HEK293T (cell line): ENCODE measurements around the gene GSTO2.

Experiments used
- BHLHE40 ChIP-seq: fragments of 450-650 bp; IDR thresholded peaks from 2 replicates; pipeline ENCODE4 v1.6.1; 2016; ENCODE audit warnings: mild to moderate bottlenecking, moderate library complexity, borderline replicate concordance
- FOXM1 ChIP-seq: fragments of 450-650 bp; IDR thresholded peaks from 2 replicates; pipeline ENCODE4 v1.6.1; 2017; ENCODE audit warnings: mild to moderate bottlenecking, borderline replicate concordance
- HDGF ChIP-seq: fragments of 450-650 bp; IDR thresholded peaks from 2 replicates; pipeline ENCODE4 v1.6.1; 2017; ENCODE audit warnings: antibody characterized with exemption, borderline replicate concordance
- NFRKB ChIP-seq: fragments of 450-650 bp; IDR thresholded peaks from 2 replicates; pipeline ENCODE4 v1.6.1; 2016; ENCODE audit warnings: mild to moderate bottlenecking, moderate library complexity
- SP1 ChIP-seq: fragments of 450-650 bp; IDR thresholded peaks from 2 replicates; pipeline ENCODE4 v1.6.1; 2017
- SUZ12 ChIP-seq: fragments of 450-650 bp; IDR thresholded peaks from 2 replicates; pipeline ENCODE4 v1.6.1; 2016; ENCODE audit warnings: mild to moderate bottlenecking
- TF ChIP-seq, protein P1 (sequence below): fragments of 450-650 bp; IDR thresholded peaks from 2 replicates; pipeline ENCODE4 v1.6.1; 2016

DNA sequence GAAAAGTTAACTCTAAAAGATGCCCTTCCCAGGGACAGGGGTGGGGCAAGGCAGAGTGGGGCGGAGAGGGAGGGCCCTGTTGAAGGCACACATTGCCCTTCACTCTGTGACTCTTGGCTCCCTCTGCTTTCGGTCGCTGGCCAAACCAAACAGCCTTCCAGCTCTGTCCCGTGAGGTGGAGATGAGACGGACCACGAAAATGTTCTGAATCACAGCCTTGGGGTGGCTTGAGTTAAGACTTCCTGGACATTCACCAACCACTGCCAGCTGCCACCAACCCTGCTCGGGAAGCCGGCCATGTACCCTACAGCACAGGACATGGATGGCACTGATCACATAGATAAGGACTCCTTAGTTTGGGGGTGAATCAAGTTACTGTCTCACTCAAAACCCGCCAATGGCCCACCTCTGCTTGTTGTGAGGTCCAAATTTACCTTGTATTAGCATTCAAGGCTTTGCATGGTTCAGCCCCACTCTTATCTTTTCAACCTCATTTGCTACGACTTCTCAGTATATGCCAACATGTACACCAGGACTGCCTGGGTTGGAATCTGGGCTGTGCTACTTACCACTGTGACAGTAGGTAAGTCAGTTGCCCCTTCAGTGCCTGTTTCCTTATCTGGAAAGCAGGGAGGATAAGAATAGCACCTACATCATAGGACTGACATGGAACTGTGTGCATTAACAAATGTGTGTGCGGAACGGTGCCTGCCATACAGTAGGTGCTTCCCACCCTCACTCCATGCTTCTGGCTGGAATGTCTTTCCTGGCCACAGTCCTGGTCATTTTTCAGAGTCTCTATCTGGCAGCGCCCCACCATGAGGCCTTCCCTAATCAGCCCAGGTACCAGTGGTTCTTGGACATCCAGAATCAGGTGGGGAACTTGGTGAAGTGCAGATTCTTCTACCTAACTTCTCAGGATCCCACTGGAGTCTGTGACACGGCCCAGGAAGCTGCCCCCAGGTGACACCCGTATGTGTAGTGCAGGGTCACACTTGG lies 41.3 kb downstream of the GSTO2 start:
- TF ChIP-seq BHLHE40 = no peak
- TF ChIP-seq FOXM1 = no peak
- no peak for TF ChIP-seq NFRKB
- no peak for TF ChIP-seq SP1
- TF ChIP-seq HDGF = no peak
- TF ChIP-seq SUZ12 = no peak
- TF ChIP-seq, protein P1, sequence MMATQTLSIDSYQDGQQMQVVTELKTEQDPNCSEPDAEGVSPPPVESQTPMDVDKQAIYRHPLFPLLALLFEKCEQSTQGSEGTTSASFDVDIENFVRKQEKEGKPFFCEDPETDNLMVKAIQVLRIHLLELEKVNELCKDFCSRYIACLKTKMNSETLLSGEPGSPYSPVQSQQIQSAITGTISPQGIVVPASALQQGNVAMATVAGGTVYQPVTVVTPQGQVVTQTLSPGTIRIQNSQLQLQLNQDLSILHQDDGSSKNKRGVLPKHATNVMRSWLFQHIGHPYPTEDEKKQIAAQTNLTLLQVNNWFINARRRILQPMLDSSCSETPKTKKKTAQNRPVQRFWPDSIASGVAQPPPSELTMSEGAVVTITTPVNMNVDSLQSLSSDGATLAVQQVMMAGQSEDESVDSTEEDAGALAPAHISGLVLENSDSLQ = no peak
